ENCODE results near the gene FBN1.
A peak's percentile ranks its signal among the peaks of the same experiment; 100 is the strongest.

The FBN1 gene

DNA sequence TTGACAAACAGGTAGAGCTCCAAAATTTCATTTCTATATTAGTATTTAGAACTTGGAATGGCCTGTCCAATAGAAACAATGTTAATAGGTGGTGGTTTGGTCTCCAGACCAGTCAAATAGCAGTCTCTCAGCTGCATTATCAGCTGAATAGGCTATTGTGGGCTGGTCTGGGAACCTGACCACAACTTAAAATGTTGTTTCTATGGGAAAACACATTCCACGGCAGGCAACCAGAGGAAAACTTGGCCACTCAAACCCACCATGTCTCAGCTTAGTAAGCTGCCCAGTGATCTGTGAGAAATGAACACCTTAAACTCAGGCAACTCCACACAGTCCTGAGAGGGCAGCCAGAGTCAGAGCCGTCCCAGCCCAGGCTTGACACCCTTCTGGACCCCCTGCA is 20.4 kb downstream of the FBN1 start:
- no peak for DNase-seq (ENCODE audit: low read depth, low spot score)
- H3K27ac ChIP-seq: no peak overlapping the region

- no peak overlapping the region for H3K27ac ChIP-seq
- no peak for DNase-seq (ENCODE audit: low read depth, low spot score)
Measured at GRCh38 chr15:48624700-48625099, 20.8 kb downstream of the FBN1 start.

- DNase-seq (ENCODE audit: low read depth, low spot score): no peak
- no peak overlapping the region for H3K27ac ChIP-seq
Measured at GRCh38 chr15:48623456-48623855, 22.1 kb downstream of the FBN1 start.

DNA sequence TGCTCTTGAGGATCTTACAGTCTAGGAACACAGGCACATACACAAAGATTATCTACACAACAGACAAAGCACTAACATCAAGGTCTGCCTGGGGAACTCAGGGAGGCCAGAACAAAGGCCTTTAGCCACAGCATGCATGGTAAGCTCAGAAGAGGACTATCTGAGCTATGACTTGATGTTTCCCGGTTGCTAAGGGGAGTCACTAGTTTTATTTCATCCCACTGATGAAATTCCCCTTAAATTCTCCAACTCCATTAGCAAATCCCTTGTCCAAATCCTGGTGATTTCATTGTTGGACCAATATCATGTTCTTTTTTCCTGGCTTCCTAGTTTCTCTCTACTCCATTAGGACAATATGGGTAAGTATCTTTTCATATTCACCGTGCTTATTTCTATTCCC is 23.3 kb downstream of the FBN1 start:
- no peak overlapping the region for H3K27ac ChIP-seq
- DNase-seq (ENCODE audit: low read depth, low spot score): no peak

DNA sequence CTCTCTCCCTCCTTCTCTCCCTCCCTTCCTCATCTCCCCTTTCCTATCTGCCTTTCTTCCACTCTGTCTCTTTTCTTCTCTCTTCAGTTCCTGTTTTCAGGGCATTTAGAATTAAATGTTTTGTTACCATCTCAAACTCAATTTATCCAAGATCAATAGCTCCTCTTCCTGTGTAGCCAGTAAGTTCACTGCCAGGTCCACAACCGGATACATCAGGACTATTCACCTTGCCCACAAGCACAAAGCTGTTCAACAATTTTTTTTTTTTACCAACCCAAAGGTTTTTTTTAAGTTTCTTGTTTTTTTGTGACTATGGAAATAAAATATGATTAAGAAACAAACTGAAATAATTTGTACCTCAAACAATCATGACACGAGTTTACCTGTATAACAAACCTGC is 26.1 kb downstream of the FBN1 start:
- DNase-seq (ENCODE audit: low read depth, low spot score): no peak
- H3K27ac ChIP-seq: no peak overlapping the region

- no peak overlapping the region for H3K27ac ChIP-seq
Measured at GRCh38 chr15:48617619-48618018, 27.9 kb downstream of the FBN1 start.

DNA sequence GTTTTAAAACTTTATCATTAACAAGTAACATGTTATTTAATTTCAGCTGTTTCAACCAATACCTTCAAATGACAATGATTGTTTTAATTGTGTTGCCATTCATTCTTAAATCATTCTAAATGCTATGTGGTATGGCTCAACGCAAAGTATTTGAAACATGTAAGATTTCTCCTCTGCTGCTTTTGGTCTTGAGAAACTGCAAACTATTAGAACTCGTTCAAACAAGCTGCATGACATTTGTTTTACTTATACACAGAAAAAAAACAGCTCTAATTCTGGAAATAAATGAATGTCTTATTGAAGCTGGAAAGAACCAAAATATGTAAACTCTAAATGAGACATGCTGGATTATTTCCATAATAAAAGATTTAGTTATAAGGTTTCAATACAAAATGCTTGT is 29.3 kb downstream of the FBN1 start:
- H3K27ac ChIP-seq: no peak overlapping the region
- DNase-seq (ENCODE audit: low read depth, low spot score): no peak

More at GRCh38 chr15:48617619-48618018, 27.9 kb downstream of the FBN1 start:
- no peak for DNase-seq (ENCODE audit: low read depth, low spot score)

DNA sequence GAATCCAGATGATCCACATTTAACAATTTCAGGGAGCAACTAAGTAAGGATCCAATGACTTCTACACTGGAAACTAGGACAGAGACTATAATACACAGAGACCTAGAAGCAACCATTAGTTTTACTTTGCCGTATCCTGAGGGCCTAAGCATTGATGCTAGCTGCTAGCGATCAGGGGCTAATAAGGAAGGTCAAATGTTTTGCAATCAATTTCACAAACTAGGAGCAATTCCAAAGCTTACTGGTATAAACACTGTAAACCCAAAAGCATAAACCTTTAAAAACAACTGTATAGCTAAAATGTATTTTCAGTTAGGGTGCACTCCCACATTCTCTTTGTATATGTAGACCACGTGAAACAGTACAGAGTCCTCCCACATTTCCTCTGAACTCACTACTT is 31.5 kb downstream of the FBN1 start:
- H3K27ac ChIP-seq: no peak overlapping the region
- no peak for DNase-seq (ENCODE audit: low read depth, low spot score)

DNA sequence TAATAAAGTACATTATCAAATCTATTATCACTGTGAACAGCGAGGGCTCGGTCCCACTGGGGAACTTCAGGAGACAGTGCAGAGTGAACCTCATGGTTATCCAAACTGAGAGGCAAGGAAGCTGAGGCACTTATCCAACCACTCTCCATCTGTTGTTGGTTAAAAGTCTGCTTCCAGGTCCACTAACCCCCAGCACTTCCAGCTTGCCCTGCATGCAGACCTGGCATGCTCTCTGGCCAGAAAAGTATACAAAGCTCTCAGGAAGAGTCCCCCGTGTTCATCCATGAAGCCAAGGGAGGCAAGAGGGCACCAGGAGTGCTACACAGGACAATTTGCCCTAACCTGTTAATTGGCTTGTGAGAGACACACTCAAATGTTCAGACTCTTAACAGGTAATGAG is 36.0 kb downstream of the FBN1 start:
- no peak for DNase-seq (ENCODE audit: low read depth, low spot score)
- no peak overlapping the region for H3K27ac ChIP-seq

DNA sequence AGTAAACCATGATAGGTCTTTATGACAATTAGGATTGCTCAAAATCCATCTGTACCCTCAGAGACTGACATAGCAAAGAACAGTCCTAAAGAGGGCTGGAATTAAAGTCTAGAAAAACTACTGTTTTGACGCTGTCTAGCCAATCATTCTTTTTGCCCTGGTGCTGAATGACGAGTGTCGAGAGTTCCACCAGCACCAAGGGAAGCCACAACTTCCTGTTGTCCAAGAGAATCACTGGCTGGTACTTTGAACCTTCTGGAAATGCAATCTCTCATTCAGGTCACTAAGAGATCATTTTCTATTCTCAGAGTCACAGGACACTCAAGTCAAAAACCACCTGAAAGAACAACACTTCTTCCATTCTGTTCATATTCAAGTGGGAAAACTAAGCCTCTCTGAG is 37.7 kb downstream of the FBN1 start:
- no peak for DNase-seq (ENCODE audit: low read depth, low spot score)

DNA sequence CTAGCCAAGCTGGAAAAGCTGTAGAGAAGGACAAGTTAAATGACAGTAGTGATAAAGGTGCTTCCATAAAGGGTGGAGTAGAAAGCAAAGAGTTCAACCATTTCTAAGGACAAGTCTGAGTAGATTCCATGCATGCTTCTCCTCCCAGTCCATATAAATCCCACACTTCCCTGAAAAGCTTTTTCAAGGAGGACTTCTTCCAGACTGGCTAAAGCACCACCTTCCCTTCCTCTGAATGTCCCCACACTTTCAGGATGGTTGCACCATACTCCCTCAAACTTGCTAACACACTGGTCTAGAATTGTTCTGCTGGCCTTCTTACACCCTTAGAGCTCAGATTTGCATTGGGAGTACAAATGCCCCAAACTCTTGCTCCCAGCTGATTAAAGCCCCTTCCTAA is 40.9 kb downstream of the FBN1 start:
- no peak overlapping the region for H3K27ac ChIP-seq
- no peak for DNase-seq (ENCODE audit: low read depth, low spot score)

More for the DNA sequence above, 37.7 kb downstream of the FBN1 start:
- H3K27ac ChIP-seq: no peak overlapping the region

- H3K27ac ChIP-seq: no peak overlapping the region
- DNase-seq (ENCODE audit: low read depth, low spot score): no peak
Measured at GRCh38 chr15:48603922-48604321, 41.6 kb downstream of the FBN1 start.

- DNase-seq (ENCODE audit: low read depth, low spot score): no peak
- peak overlapping the region; percentile 12 for H3K27ac ChIP-seq
Measured at GRCh38 chr15:48603123-48603500, 42.4 kb downstream of the FBN1 start.

GRCh38 chr15:48602358-48603122 is 43.0 kb downstream of the FBN1 start:
- H3K27ac ChIP-seq: peak overlapping the region; percentile 12
- no peak for DNase-seq (ENCODE audit: low read depth, low spot score)

DNA sequence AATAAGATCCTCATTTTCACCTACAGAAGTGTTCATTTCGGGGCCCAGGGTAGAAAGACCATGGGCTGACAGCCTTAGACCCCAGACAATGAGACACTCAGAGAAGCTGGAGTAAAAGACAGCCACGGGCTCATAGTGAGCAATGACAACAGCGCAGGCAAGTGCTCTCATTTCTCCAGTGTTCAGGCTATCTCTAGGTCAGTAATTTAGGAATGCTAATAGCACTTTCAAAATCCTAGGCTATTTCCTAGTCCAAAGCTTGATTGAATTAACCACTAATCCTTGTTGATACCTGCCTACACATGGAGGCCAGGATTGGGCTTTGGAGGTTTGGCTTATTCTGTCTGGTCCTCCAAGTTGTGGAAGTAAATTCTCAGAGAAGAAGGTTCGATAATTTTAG is 44.4 kb downstream of the FBN1 start:
- no peak overlapping the region for H3K27ac ChIP-seq
- no peak for DNase-seq (ENCODE audit: low read depth, low spot score)

DNA sequence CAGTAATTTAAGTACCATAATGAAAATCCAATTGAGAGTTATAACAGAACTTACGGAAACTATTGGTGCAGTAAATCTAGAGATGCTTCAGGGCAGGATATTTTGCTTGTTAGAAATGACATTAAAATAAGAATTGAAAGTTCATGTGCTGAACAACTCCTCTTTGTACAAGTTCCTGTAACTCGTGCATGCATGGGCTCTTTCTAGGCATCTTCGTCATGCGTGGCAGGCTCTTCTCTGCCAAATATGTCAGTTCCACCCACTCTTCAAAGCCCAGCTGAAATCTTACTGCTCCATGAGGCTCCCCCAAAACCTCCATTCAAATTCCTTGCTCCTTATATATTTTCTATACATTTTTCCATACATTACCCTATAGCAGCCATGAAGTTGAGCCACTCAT is 48.7 kb downstream of the FBN1 start:
- H3K27ac ChIP-seq: no peak overlapping the region
- DNase-seq (ENCODE audit: low read depth, low spot score): no peak

- no peak overlapping the region for H3K27ac ChIP-seq
- no peak for DNase-seq (ENCODE audit: low read depth, low spot score)
Measured at GRCh38 chr15:48596415-48596814, 49.1 kb downstream of the FBN1 start.

- H3K27ac ChIP-seq: no peak overlapping the region
- DNase-seq (ENCODE audit: low read depth, low spot score): no peak
Measured at GRCh38 chr15:48595981-48596380, 49.5 kb downstream of the FBN1 start.

DNA sequence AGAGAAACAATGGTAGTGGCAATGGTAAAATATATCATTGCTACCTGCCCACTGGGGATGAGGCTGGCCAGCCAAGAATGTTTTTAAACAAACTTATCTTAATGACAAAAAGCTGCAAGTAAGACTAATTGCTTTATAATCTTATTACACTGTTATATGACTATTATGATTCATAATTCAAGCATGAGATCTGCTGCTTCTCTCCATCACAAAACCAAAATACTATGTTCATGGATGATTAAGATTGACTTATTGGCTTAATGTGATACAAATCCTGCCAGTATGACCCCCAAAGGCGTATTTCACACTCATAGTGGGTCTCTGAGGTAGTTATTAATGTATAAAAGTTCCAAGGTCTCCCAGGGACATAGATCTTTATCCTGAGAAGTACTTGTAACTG is 52.6 kb downstream of the FBN1 start:
- H3K27ac ChIP-seq: no peak overlapping the region
- DNase-seq (ENCODE audit: low read depth, low spot score): no peak

DNA sequence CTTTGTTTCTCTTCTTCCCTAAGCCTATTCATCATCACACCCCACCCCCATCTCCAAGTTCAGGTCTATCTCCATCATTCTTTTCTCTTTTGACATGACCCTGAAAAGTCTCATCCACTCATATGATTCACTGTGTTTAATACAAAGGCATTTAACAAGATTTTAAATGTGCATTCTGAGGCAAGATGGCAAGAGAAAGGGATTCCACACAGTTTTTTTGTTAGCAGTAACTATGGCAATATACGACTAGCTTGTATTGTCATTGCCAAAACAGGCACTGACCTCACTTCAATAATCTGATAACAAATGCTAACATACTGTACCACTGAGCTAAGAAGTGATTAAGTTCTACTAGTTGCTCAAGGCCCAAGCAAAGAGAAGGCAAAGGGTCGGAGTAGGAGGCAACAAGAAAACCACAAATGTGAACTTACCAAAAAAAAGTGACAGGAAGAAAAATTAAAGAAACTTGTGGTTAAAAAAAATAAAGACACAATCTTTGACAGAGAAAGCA is 53.2 kb downstream of the FBN1 start:
- DNase-seq (ENCODE audit: low read depth, low spot score): no peak
- H3K27ac ChIP-seq: no peak overlapping the region

GRCh38 chr15:48590723-48591122 is 54.8 kb downstream of the FBN1 start:
- H3K27ac ChIP-seq: no peak overlapping the region
- DNase-seq (ENCODE audit: low read depth, low spot score): no peak

DNA sequence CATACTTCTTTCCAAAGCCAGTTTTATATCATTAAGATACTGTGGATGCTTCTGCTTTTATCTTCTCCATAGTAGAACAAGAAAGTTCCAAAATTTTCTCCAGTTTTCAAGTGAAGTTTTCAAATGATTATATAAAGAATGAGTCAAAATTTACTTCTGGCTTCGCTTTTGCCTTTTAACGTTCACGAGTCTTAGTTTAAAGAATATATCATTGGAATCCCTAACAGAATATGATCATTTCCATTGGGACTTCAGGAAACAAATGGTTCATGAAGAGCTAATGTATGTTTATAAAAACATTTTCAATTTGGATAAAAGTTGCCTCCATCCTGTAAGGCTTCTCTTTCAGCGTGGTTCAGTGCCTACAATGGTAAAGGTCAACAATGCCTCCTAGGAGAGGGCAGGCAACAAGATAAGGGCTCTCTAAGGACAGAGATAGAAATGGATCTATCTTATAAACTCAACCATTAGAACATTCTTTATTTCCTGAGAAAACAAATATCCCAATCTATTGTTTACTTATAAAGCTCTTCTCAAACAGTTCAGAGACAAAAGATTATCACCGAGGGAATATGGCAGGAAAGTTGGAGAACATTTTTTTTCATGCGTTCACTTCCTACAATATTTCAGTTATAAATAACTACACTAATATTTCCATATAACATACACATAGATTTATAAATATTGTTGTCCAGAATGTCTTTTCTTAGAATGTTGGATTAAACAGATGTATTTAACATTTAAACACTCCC is 60.5 kb downstream of the FBN1 start:
- no peak for DNase-seq (ENCODE audit: low read depth, low spot score)
- no peak overlapping the region for H3K27ac ChIP-seq
